Tibial artery (tissue), 4 donors: ENCODE measurements around the gene ADGRG3.

Source experiments
- DNase-seq, 2 donors: peaks; one replicate each; pipeline ENCODE4 v3.0.0-alpha.2; 2019
- H3K27ac ChIP-seq, 2 donors: fragments of 200-600 bp; sonication (generic) in 1 of 2; 1 replicate in 1 of 2; 2 replicates in 1 of 2; pipeline ENCODE4 v1.5.1; 2018 to 2019; ENCODE audit warnings: mild to moderate bottlenecking in 1 of 2
- H3K27me3 ChIP-seq, 2 donors: fragments of 200-600 bp; sonication (generic) in 1 of 2; one replicate each; pipeline versions ENCODE4 v1.5.1 to v1.6.0; 2016 to 2019
- H3K36me3 ChIP-seq, 3 donors: fragments of 200-600 bp; sonication (generic) in 2 of 3; one replicate each; pipeline ENCODE4 v1.5.1; 2016 to 2019; ENCODE audit warnings: mild to moderate bottlenecking in 2 of 3
- H3K4me1 ChIP-seq, 4 donors: fragments of 200-600 bp; sonication (generic) in 2 of 4; 1 replicate in 3 of 4; 2 replicates in 1 of 4; pipeline ENCODE4 v1.5.1; 2016 to 2019
- H3K4me3 ChIP-seq, 2 donors: fragments of 200-600 bp; sonication (generic) in 1 of 2; 1 replicate in 1 of 2; 2 replicates in 1 of 2; pipeline ENCODE4 v1.5.1; 2018 to 2019; ENCODE audit warnings: mild to moderate bottlenecking in 2 of 2
- H3K9me3 ChIP-seq, 3 donors: fragments of 200-600 bp; sonication (generic) in 1 of 3; one replicate each; pipeline ENCODE4 v1.5.1; 2016 to 2019
- intact Hi-C: fragments of 100-400 bp; cut with DNase I; formaldehyde crosslinking; loops from one replicate; pipeline ENCODE4 v1.15.0; 2023; ENCODE audit warnings: low total_unique reads
- TF ChIP-seq, protein P1 (sequence below), 2 experiments: fragments of 200-600 bp in 1 of 2; fragments of 450-650 bp in 1 of 2; IDR thresholded peaks; one replicate each; pipeline ENCODE4 v1.5.1; 2017 to 2019; ENCODE audit warnings: antibody characterized with exemption in 2 of 2, mild to moderate bottlenecking in 1 of 2, moderate library complexity in 1 of 2

Gene ADGRG3

DNA sequence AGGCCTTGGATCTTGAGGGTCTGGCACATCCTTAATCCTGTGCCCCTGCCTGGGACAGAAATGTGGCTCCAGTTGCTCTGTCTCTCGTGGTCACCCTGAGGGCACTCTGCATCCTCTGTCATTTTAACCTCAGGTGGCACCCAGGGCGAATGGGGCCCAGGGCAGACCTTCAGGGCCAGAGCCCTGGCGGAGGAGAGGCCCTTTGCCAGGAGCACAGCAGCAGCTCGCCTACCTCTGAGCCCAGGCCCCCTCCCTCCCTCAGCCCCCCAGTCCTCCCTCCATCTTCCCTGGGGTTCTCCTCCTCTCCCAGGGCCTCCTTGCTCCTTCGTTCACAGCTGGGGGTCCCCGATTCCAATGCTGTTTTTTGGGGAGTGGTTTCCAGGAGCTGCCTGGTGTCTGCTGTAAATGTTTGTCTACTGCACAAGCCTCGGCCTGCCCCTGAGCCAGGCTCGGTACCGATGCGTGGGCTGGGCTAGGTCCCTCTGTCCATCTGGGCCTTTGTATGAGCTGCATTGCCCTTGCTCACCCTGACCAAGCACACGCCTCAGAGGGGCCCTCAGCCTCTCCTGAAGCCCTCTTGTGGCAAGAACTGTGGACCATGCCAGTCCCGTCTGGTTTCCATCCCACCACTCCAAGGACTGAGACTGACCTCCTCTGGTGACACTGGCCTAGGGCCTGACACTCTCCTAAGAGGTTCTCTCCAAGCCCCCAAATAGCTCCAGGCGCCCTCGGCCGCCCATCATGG is 4.0 kb upstream of the ADGRG3 start:
- peaks cover 0 to 17% of the 10 kb centered on the region in 2 donors for H3K27me3 ChIP-seq
- intact Hi-C loops = no loop called here
- H3K9me3 ChIP-seq = no peaks in the 10 kb centered on the region
- H3K36me3 ChIP-seq = peaks cover 0 to 56% (median 0%) of the 10 kb centered on the region in 3 donors
- no peaks in the 10 kb centered on the region for H3K4me1 ChIP-seq
- TF ChIP-seq, protein P1, sequence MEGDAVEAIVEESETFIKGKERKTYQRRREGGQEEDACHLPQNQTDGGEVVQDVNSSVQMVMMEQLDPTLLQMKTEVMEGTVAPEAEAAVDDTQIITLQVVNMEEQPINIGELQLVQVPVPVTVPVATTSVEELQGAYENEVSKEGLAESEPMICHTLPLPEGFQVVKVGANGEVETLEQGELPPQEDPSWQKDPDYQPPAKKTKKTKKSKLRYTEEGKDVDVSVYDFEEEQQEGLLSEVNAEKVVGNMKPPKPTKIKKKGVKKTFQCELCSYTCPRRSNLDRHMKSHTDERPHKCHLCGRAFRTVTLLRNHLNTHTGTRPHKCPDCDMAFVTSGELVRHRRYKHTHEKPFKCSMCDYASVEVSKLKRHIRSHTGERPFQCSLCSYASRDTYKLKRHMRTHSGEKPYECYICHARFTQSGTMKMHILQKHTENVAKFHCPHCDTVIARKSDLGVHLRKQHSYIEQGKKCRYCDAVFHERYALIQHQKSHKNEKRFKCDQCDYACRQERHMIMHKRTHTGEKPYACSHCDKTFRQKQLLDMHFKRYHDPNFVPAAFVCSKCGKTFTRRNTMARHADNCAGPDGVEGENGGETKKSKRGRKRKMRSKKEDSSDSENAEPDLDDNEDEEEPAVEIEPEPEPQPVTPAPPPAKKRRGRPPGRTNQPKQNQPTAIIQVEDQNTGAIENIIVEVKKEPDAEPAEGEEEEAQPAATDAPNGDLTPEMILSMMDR (IDR thresholded peaks at IDR 0.05) = no peak
- no peak overlapping the region for H3K27ac ChIP-seq
- DNase-seq = no peak
- H3K4me3 ChIP-seq = no peak overlapping the region

DNA sequence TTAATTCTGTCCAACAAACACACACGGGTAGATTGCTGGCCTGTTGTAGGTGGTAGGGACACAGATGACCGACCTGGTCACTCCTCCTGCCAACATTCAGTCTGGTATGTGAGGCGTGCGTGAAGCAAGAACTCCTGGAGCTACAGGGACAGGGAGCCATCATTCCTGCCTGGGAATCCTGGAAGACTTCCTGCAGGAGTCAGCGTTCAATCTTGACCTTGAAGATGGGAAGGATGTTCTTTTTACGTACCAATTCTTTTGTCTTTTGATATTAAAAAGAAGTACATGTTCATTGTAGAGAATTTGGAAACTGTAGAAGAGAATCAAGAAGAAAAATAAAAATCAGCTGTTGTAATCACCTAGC is 3.5 kb upstream of the ADGRG3 start:
- Histone ChIP-seq H3K4me1 (no peaks in the 10 kb centered on the region), H3K36me3 (peaks cover 0 to 51% (median 0%) of the 10 kb centered on the region in 3 donors), H3K27ac (no peak overlapping the region), H3K9me3 (no peaks in the 10 kb centered on the region), H3K4me3 (no peak overlapping the region), H3K27me3 (peaks cover 0 to 21% of the 10 kb centered on the region in 2 donors)
- TF ChIP-seq, protein P1 (IDR thresholded peaks at IDR 0.05) = no peak
- intact Hi-C loops = no loop called here
- no peak for DNase-seq

DNA sequence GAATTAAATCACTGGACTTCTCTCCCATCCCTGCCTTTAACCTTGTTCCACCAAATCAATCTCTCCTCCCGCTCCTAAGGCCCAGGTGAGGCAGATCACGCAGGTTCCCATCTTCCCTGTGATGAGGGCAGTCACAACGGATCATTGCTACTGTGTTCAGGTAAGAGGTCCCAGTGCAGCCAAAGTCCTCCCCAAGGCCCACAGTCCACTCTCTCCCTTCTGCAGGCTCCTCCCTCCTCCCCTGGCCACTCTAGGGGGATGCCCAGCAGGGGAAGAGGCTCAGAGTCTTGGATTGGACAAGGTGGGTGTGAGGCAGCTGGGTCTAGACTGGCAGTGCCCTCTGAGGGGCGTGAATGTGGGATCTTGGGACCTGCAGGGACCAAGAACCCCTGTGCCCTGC is 2.6 kb upstream of the ADGRG3 start:
- intact Hi-C loops = no loop called here

DNA sequence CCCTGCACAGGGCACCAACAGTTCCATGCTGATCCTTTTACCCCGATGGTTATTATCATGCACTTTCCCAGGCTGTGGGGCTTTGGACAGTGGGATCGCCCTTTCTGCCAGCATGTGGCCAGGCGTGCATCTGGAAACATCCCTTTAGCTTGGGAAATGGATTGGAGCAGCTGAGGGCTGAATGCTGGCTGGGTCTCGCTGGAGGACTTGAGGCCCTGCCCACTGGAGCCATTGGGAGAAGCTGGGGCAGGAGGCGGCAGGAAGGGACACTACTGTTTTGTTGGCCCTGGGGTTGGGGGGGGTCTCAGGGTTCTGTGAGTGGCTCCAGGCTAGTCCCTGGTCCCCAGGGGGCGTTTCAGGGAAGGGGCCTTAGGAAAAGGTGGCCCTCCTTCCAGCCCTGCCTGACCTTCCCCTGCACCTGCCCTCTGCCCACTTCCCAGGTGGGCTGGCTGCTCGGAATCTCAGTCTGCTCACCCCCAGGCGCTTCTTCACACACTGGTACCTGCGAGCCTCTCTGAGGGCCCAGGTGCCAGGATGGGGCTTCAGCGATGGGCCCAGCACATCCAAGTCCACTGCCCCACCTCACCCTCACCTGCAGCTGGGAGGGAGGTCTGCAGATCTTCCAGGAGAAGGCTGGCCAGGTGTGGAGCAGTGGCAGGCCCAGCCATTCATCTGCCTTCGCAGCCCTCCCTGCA is 1.6 kb upstream of the ADGRG3 start:
- no peak overlapping the region for H3K4me3 ChIP-seq
- TF ChIP-seq, protein P1 (IDR thresholded peaks at IDR 0.05) = no peak
- H3K27ac ChIP-seq = no peak overlapping the region
- intact Hi-C loops = no loop called here
- H3K36me3 ChIP-seq = peaks cover 0 to 32% (median 0%) of the 10 kb centered on the region in 3 donors
- H3K9me3 ChIP-seq = no peaks in the 10 kb centered on the region
- peaks cover 0 to 23% of the 10 kb centered on the region in 2 donors for H3K27me3 ChIP-seq
- no peak for DNase-seq
- no peaks in the 10 kb centered on the region for H3K4me1 ChIP-seq

More for the DNA sequence above, 2.6 kb upstream of the ADGRG3 start:
- H3K9me3 ChIP-seq = no peaks in the 10 kb centered on the region
- peaks cover 0 to 23% of the 10 kb centered on the region in 2 donors for H3K27me3 ChIP-seq
- H3K4me3 ChIP-seq = no peak overlapping the region
- H3K27ac ChIP-seq = no peak overlapping the region
- TF ChIP-seq, protein P1 (IDR thresholded peaks at IDR 0.05) = no peak
- H3K4me1 ChIP-seq = no peaks in the 10 kb centered on the region
- no peak for DNase-seq
- peaks cover 0 to 42% (median 0%) of the 10 kb centered on the region in 3 donors for H3K36me3 ChIP-seq

DNA sequence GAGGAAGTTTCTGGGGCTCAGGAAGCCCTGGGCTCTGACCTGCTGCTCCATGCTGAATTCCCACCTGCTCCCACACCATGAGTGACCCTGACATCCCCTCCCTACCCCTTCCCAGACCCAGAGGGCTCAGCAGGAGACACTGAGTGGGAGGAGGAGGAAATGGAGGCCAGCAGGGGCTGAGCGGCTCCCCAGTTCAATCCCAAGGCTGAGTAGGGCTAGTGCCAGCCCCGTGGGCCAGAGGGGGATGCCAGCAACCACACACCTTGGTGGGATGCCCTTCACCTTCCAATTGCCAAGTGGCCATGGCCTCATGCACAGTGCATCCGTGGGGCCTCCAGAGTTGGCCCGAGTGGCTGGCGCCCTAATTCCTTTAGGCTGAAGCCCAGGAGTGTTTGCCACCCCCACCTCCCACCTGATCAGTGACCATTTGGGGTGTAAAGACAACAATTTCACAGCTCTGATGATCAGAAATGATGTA is 1.0 kb upstream of the ADGRG3 start:
- TF ChIP-seq, protein P1 (IDR thresholded peaks at IDR 0.05) = no peak
- Histone ChIP-seq H3K4me1 (no peaks in the 10 kb centered on the region), H3K9me3 (no peaks in the 10 kb centered on the region), H3K4me3 (no peak overlapping the region), H3K36me3 (peaks cover 0 to 26% (median 0%) of the 10 kb centered on the region in 3 donors), H3K27me3 (peaks cover 0 to 23% of the 10 kb centered on the region in 2 donors), H3K27ac (no peak overlapping the region)
- intact Hi-C loops = no loop called here
- no peak for DNase-seq
